HepG2 (cell line): Measurements from ENCODE around the gene BRMS1. TPM values are rescaled to one million over a fixed set of nuclear protein-coding genes. Genes with fewer than 3 reads are reported as not detected.

Experiments
- ATAC-seq: fragments of 200-7000 bp; cut with Tn5 transposase; 3 replicates; pipeline ENCODE4 v1.9.1; 2020; ENCODE audit warnings: mild to moderate bottlenecking, moderate library complexity
- BruUV-seq: library from RNA; stranded (reverse); fragments of 400-500 nt; replicated peaks from 2 replicates; lab custom pipeline; 2021; lab: Mats Ljungman, UMichigan
- CTCF ChIA-PET: fragments of 300-600 bp; formaldehyde crosslinking; extraction: SDS; loops from one replicate; lab custom pipeline; 2021; ENCODE audit warnings: low total read pairs, inconsistent platforms, low intra/inter-chr PET ratio; lab: Yijun Ruan, JAX
- POLR2A ChIA-PET: fragments of 350-600 bp; sonication (Branson Sonifier 250); formaldehyde crosslinking; loops from one replicate; lab custom pipeline; 2020; ENCODE audit warnings: antibody characterized with exemption, inconsistent platforms; lab: Yijun Ruan, JAX
- DNase-seq: peaks from one replicate; pipeline ENCODE4 v3.0.0-alpha.2; 2015; ENCODE audit warnings: low spot score
- FAIRE-seq: peaks from 3 replicates; lab custom pipeline; 2011; peaks lifted over from hg19 to GRCh38; lab: Jason Lieb, UNC
- H2AFZ ChIP-seq: one replicate; pipeline ENCODE4 v1.6.1; 2011; ENCODE audit warnings: low read length, inconsistent platforms
- H3K27ac ChIP-seq: fragments of 300-600 bp; 3 replicates; pipeline ENCODE4 v1.8.0; 2011; ENCODE audit warnings: mixed run types, mild to moderate bottlenecking, mixed read lengths, low read length, inconsistent platforms; ENCODE audit not compliant: insufficient read depth; ENCODE audit errors: extremely low read length
- H3K27me3 ChIP-seq, 2 experiments: fragments of 200-600 bp in 1 of 2; 2 replicates in 1 of 2; 3 replicates in 1 of 2; pipeline versions ENCODE4 v1.6.0 to v1.8.0; 2011; ENCODE audit warnings: low read length in 2 of 2, mild to moderate bottlenecking in 2 of 2, moderate library complexity in 2 of 2, inconsistent platforms in 1 of 2; ENCODE audit not compliant: insufficient read depth in 2 of 2, control insufficient read depth in 1 of 2
- H3K36me3 ChIP-seq, 2 experiments: fragments of 200-600 bp in 1 of 2; replicated peaks in 1 of 2; 2 replicates in 1 of 2; 3 replicates in 1 of 2; pipeline versions ENCODE4 v1.5.1 to v1.8.0; 2011; ENCODE audit warnings: low read length in 2 of 2, inconsistent platforms in 1 of 2; ENCODE audit not compliant: insufficient read depth in 2 of 2, control insufficient read depth in 1 of 2
- H3K4me1 ChIP-seq: 2 replicates; pipeline ENCODE4 v1.5.1; 2012; ENCODE audit warnings: low read length, inconsistent platforms; ENCODE audit not compliant: insufficient read depth
- H3K4me2 ChIP-seq: 2 replicates; pipeline ENCODE4 v1.6.0; 2011; ENCODE audit warnings: low read depth, low read length, inconsistent platforms
- H3K4me3 ChIP-seq, 3 experiments: fragments of 200-600 bp in 1 of 3; sonication (generic), shearing (Covaris generic) in 1 of 3; replicated peaks in 1 of 3; 2 replicates each; pipeline ENCODE4 v1.5.1; 2011 to 2016; ENCODE audit warnings: low read length in 3 of 3, inconsistent platforms in 2 of 3, low read depth in 2 of 3, mild to moderate bottlenecking in 2 of 3, control low read depth in 1 of 3, mixed read lengths in 1 of 3; ENCODE audit not compliant: insufficient read depth in 1 of 3
- H3K79me2 ChIP-seq: one replicate; pipeline ENCODE4 v1.6.1; 2011; ENCODE audit warnings: low read length, inconsistent platforms; ENCODE audit not compliant: insufficient read depth
- H3K9ac ChIP-seq: 2 replicates; pipeline ENCODE4 v1.6.0; 2011; ENCODE audit warnings: mild to moderate bottlenecking, low read depth, low read length, inconsistent platforms; ENCODE audit not compliant: insufficient read depth
- H3K9me3 ChIP-seq: 2 replicates; pipeline ENCODE4 v1.5.1; 2012; ENCODE audit warnings: mild to moderate bottlenecking, low read length
- H4K20me1 ChIP-seq: 2 replicates; pipeline ENCODE4 v1.6.0; 2011; ENCODE audit warnings: inconsistent platforms, mild to moderate bottlenecking, low read length, moderate library complexity; ENCODE audit not compliant: insufficient read depth
- ATRX ChIP-seq: sonication (generic); formaldehyde crosslinking; IDR thresholded peaks from 2 replicates; pipeline ENCODE4 v1.4.0; 2020; ENCODE audit warnings: missing genetic modification reagents, borderline replicate concordance
- DZIP1 ChIP-seq: sonication (generic); formaldehyde crosslinking; IDR thresholded peaks from 2 replicates; pipeline ENCODE4 v1.5.0; 2020; ENCODE audit warnings: mild to moderate bottlenecking, missing genetic modification reagents
- EED ChIP-seq: sonication (generic); formaldehyde crosslinking; IDR thresholded peaks from 2 replicates; pipeline ENCODE4 v1.5.0; 2020; ENCODE audit warnings: mild to moderate bottlenecking, missing genetic modification reagents
- GATAD2A ChIP-seq: IDR thresholded peaks from 2 replicates; pipeline ENCODE4 v1.6.1; 2016
- KDM5B ChIP-seq: sonication (generic); formaldehyde crosslinking; IDR thresholded peaks from 2 replicates; pipeline ENCODE4 v1.4.0; 2020; ENCODE audit warnings: missing genetic modification reagents, mild to moderate bottlenecking, borderline replicate concordance
- KMT2A ChIP-seq: sonication (generic); formaldehyde crosslinking; IDR thresholded peaks from 2 replicates; pipeline ENCODE4 v1.4.0; 2020; ENCODE audit warnings: missing genetic modification reagents
- MXI1 ChIP-seq: IDR thresholded peaks from 3 replicates; pipeline ENCODE4 v1.6.1; 2012; ENCODE audit warnings: low read depth, low read length, inconsistent platforms, borderline replicate concordance
- PHF8 ChIP-seq: sonication (generic); formaldehyde crosslinking; IDR thresholded peaks from 2 replicates; pipeline ENCODE4 v1.5.0; 2020; ENCODE audit warnings: missing genetic modification reagents
- SP4 ChIP-seq: sonication (generic); formaldehyde crosslinking; IDR thresholded peaks from 2 replicates; pipeline ENCODE4 v1.8.1; 2023; ENCODE audit warnings: mild to moderate bottlenecking, missing genetic modification reagents
- ZNF362 ChIP-seq: sonication (generic); formaldehyde crosslinking; IDR thresholded peaks from 2 replicates; pipeline ENCODE4 v1.4.0; 2020; ENCODE audit warnings: missing genetic modification reagents, mild to moderate bottlenecking, borderline replicate concordance
- ZNF605 ChIP-seq: sonication (generic); formaldehyde crosslinking; IDR thresholded peaks from 2 replicates; pipeline ENCODE4 v1.8.0; 2022; ENCODE audit warnings: mild to moderate bottlenecking, missing genetic modification reagents
- whole genome bisulfite sequencing: methylation state at CpG from one replicate; pipeline ENCODE4 v1.1.6; 2017; ENCODE audit warnings: low lambda C conversion rate; 5-methylcytosine and 5-hydroxymethylcytosine counted together
- in situ Hi-C: cut with HindIII; loops from 2 replicates; pipeline ENCODE4 v1.10.0; 2017; ENCODE audit warnings: low pct_unique_long_range_greater_than_20kb; ENCODE audit not compliant: extremely low pct_ligation_motif_present
- intact Hi-C: fragments of 100-400 bp; cut with micrococcal nuclease; formaldehyde crosslinking; loops from one replicate; pipeline ENCODE4 v1.10.0; 2022; ENCODE audit not compliant: unreplicated experiment
- polyA plus RNA-seq, 8 experiments: library from polyadenylated mRNA; depleted of rRNA in 3 of 8; stranded (reverse) in 7 of 8; unstranded in 1 of 8; fragments of >200 nt; fragmentation: Illumina TruSeq in 4 of 8; extraction: Trizol in 4 of 8; gene quantifications; 2 replicates each; pipeline versions ENCODE4 v1.2.1 to v1.2.3, GENCODE V29; 2011 to 2016; ENCODE audit warnings: low read depth in 4 of 8, missing spikeins in 1 of 8, mixed read lengths in 1 of 8; ENCODE audit not compliant: insufficient read depth in 1 of 8
- total RNA-seq, 5 experiments: library from RNA; depleted of rRNA; stranded (reverse); fragments of >200 nt; fragmentation: Illumina TruSeq; extraction: Trizol; gene quantifications; 2 replicates each; pipeline ENCODE4 v1.2.3, GENCODE V29; 2016; ENCODE audit warnings: low read depth in 1 of 5
- TF ChIP-seq, protein P1 (sequence below): IDR thresholded peaks from 2 replicates; pipeline ENCODE4 v1.6.1; 2016
- TF ChIP-seq, protein P2 (sequence below): sonication (generic); formaldehyde crosslinking; IDR thresholded peaks from 2 replicates; pipeline ENCODE4 v1.4.0; 2020; ENCODE audit warnings: missing genetic modification reagents, borderline replicate concordance

BRMS1 gene
- total and polyA plus RNA-seq, 2 of the 13 experiments (the other 11 are each of a cell fraction or from before 2014, with no cell fraction given) = 15.8 to 55.7 TPM

DNA sequence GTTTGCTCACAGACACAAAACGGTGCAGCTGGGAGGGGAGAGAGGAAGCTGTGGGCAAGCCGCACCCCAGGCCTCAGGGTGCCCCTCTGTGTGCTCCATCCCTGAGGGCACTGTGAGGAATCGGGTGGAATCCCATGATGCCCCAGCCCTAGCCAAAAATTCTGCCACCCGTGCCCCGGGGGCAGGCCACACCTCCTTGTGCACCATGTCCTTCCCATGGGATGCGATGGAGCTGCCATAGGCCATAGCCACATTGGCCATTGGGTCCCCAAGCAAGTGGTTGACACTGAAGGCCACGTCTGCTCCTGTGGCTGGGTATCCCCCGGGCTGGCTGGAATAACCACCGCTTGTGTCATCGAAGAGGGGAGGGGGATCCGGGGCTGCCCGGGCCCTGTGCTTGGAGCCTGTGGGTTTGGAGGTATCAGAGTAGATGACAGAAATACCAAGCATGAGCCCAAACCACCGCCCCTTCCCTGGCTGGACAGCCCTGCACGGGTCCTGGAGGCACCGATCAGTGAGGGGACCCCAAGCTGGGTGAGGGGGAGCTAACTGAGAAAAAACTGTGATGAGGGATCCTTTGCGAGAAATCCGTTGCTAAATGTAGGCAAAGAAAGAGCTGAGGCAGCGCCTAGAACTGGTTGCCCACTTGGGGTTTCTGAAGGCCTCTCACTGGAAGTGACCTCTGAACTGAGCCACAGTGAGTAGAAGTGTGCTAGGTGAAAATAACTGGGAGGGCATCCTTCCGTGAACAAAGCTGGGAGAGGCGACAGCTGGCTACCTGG lies 56.8 kb downstream of the BRMS1 start:
- ChIA-PET POLR2A (interaction anchor here (0.8 to 5.7 kb wide), 17 partner anchors 8 to 397 kb away, joined by 3 to 121 read pairs (median 6); partner anchors contain the start of genes CCDC85B, CD248, DPP3 and MRPL11), CTCF (interaction anchor here (1.0 kb wide), 1 partner anchor 21 kb away, joined by 3 read pairs; no protein-coding TSS in a partner anchor)
- Histone ChIP-seq H4K20me1 (no peaks in the 10 kb centered on the region), H3K4me2 (peak overlapping the region; percentile 94), H2AFZ (no peak overlapping the region), H3K4me3 (peak overlapping the region; percentile 79 to 95 (median 88)), H3K9ac (peak overlapping the region; percentile 96), H3K4me1 (peaks cover 61% of the 10 kb centered on the region), H3K27me3 (peaks cover 0 to 17% of the 10 kb centered on the region in 2 experiments; a peak in 4 of 5 replicates), H3K79me2 (peaks cover 29% of the 10 kb centered on the region), H3K36me3 (peaks cover 5 to 23% of the 10 kb centered on the region in 2 experiments; a peak in 4 of 5 replicates), H3K27ac (peak overlapping the region; percentile 97), H3K9me3 (no peaks in the 10 kb centered on the region)
- WGBS = 1% methylated on average over 6 of the region's 20 CpGs
- FAIRE-seq = no peak
- peak; percentile 39 for DNase-seq
- in situ Hi-C loops = no loop called here
- intact Hi-C loops = loop anchor here (2.0 kb wide), 1 partner anchor 19 kb away; the partner anchor contains the start of gene RAB1B
- ATAC-seq = peak; percentile 22
- TSS peak; percentile 67 for BruUV-seq
- TF ChIP-seq SP4 (peak; percentile 63; the same call in 1 of the 2 replicates), KDM5B (no peak), EED (CRISPR knock-in tag) (0 out of 2 replicates have a peak, but pooled peaks have one; percentile 31), ZNF362 (CRISPR knock-in tag) (no peak), MXI1 (no peak), ZNF605 (0 out of 2 replicates have a peak, but pooled peaks have one; percentile 28), DZIP1 (CRISPR knock-in tag) (peak; percentile 79; the same call in 1 of the 2 replicates), KMT2A (CRISPR knock-in tag) (no peak), GATAD2A (CRISPR knock-in tag) (no peak), PHF8 (CRISPR knock-in tag) (peak; percentile 49; the same call in 1 of the 2 replicates), ATRX (CRISPR knock-in tag) (no peak)
- TF ChIP-seq, protein P1, sequence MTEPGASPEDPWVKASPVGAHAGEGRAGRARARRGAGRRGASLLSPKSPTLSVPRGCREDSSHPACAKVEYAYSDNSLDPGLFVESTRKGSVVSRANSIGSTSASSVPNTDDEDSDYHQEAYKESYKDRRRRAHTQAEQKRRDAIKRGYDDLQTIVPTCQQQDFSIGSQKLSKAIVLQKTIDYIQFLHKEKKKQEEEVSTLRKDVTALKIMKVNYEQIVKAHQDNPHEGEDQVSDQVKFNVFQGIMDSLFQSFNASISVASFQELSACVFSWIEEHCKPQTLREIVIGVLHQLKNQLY (CRISPR knock-in tag) = no peak
- TF ChIP-seq, protein P2, sequence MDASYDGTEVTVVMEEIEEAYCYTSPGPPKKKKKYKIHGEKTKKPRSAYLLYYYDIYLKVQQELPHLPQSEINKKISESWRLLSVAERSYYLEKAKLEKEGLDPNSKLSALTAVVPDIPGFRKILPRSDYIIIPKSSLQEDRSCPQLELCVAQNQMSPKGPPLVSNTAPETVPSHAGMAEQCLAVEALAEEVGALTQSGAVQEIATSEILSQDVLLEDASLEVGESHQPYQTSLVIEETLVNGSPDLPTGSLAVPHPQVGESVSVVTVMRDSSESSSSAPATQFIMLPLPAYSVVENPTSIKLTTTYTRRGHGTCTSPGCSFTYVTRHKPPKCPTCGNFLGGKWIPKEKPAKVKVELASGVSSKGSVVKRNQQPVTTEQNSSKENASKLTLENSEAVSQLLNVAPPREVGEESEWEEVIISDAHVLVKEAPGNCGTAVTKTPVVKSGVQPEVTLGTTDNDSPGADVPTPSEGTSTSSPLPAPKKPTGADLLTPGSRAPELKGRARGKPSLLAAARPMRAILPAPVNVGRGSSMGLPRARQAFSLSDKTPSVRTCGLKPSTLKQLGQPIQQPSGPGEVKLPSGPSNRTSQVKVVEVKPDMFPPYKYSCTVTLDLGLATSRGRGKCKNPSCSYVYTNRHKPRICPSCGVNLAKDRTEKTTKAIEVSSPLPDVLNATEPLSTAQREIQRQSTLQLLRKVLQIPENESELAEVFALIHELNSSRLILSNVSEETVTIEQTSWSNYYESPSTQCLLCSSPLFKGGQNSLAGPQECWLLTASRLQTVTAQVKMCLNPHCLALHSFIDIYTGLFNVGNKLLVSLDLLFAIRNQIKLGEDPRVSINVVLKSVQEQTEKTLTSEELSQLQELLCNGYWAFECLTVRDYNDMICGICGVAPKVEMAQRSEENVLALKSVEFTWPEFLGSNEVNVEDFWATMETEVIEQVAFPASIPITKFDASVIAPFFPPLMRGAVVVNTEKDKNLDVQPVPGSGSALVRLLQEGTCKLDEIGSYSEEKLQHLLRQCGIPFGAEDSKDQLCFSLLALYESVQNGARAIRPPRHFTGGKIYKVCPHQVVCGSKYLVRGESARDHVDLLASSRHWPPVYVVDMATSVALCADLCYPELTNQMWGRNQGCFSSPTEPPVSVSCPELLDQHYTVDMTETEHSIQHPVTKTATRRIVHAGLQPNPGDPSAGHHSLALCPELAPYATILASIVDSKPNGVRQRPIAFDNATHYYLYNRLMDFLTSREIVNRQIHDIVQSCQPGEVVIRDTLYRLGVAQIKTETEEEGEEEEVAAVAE = 0 out of 2 replicates have a peak, but pooled peaks have one; percentile 4
